NT2/D1 (cell line): ENCODE data around the gene SNRPB2.

Experiments
- DNase-seq: peaks from one replicate; pipeline ENCODE4 v3.0.0-alpha.2; 2011; ENCODE audit warnings: low read depth, low spot score
- H3K27me3 ChIP-seq: 2 replicates; pipeline ENCODE4 v1.6.0; 2011; ENCODE audit warnings: mild to moderate bottlenecking; ENCODE audit not compliant: insufficient read length, insufficient read depth
- H3K36me3 ChIP-seq: 2 replicates; pipeline ENCODE4 v1.6.1; 2011; ENCODE audit warnings: mild to moderate bottlenecking, low read length, mixed read lengths; ENCODE audit not compliant: insufficient read depth, insufficient read length
- H3K4me1 ChIP-seq: 2 replicates; pipeline ENCODE4 v1.5.1; 2011; ENCODE audit not compliant: insufficient read depth, insufficient read length
- H3K4me3 ChIP-seq: 2 replicates; pipeline ENCODE4 v1.5.1; 2011; ENCODE audit warnings: low read depth; ENCODE audit not compliant: insufficient read length
- H3K9ac ChIP-seq: 2 replicates; pipeline ENCODE4 v1.6.0; 2011; ENCODE audit warnings: low read depth; ENCODE audit not compliant: insufficient read length
- H3K9me3 ChIP-seq: 2 replicates; pipeline ENCODE4 v1.5.1; 2011; ENCODE audit warnings: mild to moderate bottlenecking, low read length; ENCODE audit not compliant: insufficient read depth
- SUZ12 ChIP-seq: IDR thresholded peaks from 2 replicates; pipeline ENCODE4 v1.6.1; 2011; ENCODE audit not compliant: insufficient read length, insufficient read depth; ENCODE audit errors: extremely low read depth
- YY1 ChIP-seq: IDR thresholded peaks from 2 replicates; pipeline ENCODE4 v1.6.1; 2011; ENCODE audit not compliant: insufficient read length, insufficient read depth
- ZNF274 ChIP-seq: IDR thresholded peaks from 2 replicates; pipeline ENCODE4 v1.6.1; 2011; ENCODE audit warnings: mild to moderate bottlenecking, low read depth, low read length

Gene SNRPB2

DNA sequence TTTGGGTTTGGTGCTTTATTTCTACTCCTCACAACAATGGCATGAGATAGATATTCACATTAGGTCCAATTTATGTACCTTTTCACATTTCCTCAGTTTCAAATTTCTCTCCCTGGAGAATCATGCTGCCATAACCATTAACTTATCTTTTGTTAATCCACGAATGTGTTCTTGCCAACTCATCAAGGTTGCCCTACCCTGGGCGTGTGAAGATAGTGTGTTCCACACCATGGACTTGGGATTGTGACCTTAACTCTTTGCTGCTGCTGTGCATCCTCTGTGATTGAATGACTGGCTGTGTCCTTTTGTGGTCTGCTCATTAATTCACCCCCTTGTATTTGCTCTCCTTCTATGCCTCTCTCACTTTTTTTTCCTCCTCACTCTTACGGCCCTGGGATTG lies 34.2 kb upstream of the SNRPB2 start:
- Histone ChIP-seq H3K4me1 (no peaks in the 10 kb centered on the region), H3K36me3 (no peaks in the 10 kb centered on the region), H3K9me3 (no peaks in the 10 kb centered on the region), H3K9ac (no peak overlapping the region), H3K4me3 (no peak overlapping the region), H3K27me3 (no peaks in the 10 kb centered on the region)
- TF ChIP-seq YY1, result no peak
- TF ChIP-seq SUZ12, result no peak
- TF ChIP-seq ZNF274, result no peak
- DNase-seq, result no peak

DNA sequence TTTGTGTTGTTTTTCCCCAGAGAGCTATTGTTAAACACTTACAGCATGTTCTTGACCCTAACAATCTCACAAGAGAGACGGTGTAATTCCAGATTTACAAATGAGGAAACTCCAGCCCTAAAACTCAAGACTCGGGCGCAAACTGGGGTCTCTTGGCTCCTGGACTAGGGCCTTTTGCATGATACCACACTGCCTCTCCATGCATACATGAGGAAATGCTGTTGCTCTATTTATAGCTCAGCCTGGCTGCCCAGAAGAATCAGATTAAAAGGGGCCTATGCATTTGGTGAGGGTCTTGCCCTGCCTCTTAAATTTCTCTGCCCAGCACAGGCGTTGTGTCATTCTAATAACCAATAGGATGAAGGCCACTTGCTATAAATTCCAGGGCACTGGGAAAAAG lies 30.5 kb upstream of the SNRPB2 start:
- Histone ChIP-seq H3K27me3 (no peaks in the 10 kb centered on the region), H3K4me1 (no peaks in the 10 kb centered on the region), H3K4me3 (no peak overlapping the region), H3K36me3 (no peaks in the 10 kb centered on the region), H3K9ac (no peak overlapping the region), H3K9me3 (no peaks in the 10 kb centered on the region)
- DNase-seq, result no peak
- TF ChIP-seq SUZ12 (no peak), YY1 (no peak), ZNF274 (no peak)

DNA sequence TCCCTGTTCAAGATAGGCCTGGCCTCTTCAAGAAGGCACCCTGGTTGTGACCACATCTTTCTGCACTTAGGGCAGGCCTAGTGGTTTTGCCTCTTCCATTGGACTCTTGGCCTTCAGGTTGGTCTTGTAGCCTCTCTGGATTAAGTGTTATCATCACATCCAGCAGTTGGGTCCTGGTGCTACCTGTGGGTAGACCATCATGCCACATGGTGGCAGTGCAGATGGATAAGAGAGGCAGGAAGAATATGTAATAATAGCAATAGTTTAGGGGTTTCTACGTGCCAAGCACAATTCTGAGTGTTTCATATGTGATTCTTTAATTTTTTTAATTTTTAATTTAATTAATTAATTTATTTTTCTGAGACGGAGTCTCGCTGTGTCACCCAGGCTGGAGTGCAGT lies 28.5 kb upstream of the SNRPB2 start:
- no peak overlapping the region for H3K9ac ChIP-seq
- no peaks in the 10 kb centered on the region for H3K4me1 ChIP-seq
- H3K4me3 ChIP-seq, result no peak overlapping the region

DNA sequence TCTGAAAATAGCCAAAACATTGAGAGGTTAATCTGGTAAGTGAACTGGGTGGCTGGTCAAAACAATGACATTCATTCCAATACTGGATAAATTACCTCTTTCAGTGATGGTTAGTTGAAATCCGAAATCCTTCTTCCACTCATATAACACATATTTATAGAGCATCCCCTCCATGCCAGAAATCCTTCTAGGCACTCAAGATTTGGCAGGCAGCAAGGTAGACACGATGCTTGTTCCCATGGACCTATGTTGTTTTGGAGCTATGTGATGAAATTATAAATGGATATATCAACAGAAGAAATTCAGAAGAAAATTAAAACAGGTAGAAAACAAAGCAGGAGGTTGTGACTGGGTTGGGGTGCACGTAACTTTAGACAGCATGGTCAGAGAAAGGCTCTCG lies 26.3 kb upstream of the SNRPB2 start:
- no peaks in the 10 kb centered on the region for H3K36me3 ChIP-seq
- H3K9ac ChIP-seq, result no peak overlapping the region
- peaks cover 12% of the 10 kb centered on the region; the same call in 1 of the 2 replicates for H3K9me3 ChIP-seq
- TF ChIP-seq ZNF274, result no peak
- no peak for TF ChIP-seq YY1
- TF ChIP-seq SUZ12, result no peak
- H3K4me3 ChIP-seq, result no peak overlapping the region
- H3K4me1 ChIP-seq, result no peaks in the 10 kb centered on the region
- no peaks in the 10 kb centered on the region for H3K27me3 ChIP-seq
- no peak for DNase-seq

More for the DNA sequence above, 28.5 kb upstream of the SNRPB2 start:
- TF ChIP-seq SUZ12 (no peak), ZNF274 (no peak), YY1 (no peak)
- Histone ChIP-seq H3K36me3 (no peaks in the 10 kb centered on the region), H3K27me3 (no peaks in the 10 kb centered on the region), H3K9me3 (peaks cover 8% of the 10 kb centered on the region; the same call in 1 of the 2 replicates)
- no peak for DNase-seq

DNA sequence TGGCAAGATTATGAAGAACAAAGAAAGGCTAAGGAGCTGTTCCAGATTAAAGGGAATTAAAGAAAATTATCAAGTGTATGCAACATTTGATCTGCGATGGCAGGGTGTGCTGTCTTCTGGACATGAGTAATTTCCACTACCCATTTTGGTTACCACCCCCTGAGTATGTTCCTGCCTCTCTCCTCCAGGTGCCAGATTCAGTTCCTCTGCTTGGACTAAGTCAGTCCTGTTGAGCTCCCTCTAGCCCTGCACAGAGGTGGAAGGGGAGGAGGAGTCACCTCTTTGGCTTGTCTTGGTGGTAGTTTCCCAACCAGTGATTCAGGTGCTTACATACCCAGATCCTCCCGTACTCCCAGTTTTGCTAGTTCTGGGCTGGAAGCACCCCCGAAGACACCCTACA lies 22.2 kb upstream of the SNRPB2 start:
- H3K36me3 ChIP-seq, result no peaks in the 10 kb centered on the region
- TF ChIP-seq ZNF274, result no peak
- no peak overlapping the region for H3K4me3 ChIP-seq
- H3K4me1 ChIP-seq, result no peaks in the 10 kb centered on the region
- H3K9me3 ChIP-seq, result peaks cover 12% of the 10 kb centered on the region; the same call in 1 of the 2 replicates
- H3K27me3 ChIP-seq, result no peaks in the 10 kb centered on the region
- no peak overlapping the region for H3K9ac ChIP-seq
- no peak for DNase-seq

DNA sequence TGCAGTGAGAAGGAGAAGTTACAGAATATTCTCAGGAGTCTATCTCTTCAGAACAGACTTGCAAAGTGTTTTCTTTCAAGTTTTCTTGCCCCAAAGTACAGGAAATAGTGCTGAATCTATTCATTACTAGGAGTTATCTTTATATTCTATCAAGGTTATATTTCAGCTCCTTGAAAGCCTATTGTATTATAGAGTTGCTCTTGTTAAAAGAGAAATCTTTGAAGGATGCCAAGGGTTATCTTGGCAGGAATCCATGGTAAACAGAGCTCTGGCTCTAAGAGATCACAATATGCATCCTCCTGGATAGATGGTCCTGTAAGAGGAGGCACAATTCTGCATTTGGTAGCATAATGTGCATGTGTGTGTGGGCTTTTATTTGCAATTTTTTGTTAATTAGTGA lies 21.2 kb upstream of the SNRPB2 start:
- peaks cover 12% of the 10 kb centered on the region; the same call in 1 of the 2 replicates for H3K9me3 ChIP-seq
- H3K27me3 ChIP-seq, result no peaks in the 10 kb centered on the region
- H3K9ac ChIP-seq, result no peak overlapping the region
- no peak for DNase-seq
- no peak overlapping the region for H3K4me3 ChIP-seq
- H3K4me1 ChIP-seq, result no peaks in the 10 kb centered on the region
- H3K36me3 ChIP-seq, result no peaks in the 10 kb centered on the region
- no peak for TF ChIP-seq YY1
- TF ChIP-seq ZNF274, result no peak
- no peak for TF ChIP-seq SUZ12

DNA sequence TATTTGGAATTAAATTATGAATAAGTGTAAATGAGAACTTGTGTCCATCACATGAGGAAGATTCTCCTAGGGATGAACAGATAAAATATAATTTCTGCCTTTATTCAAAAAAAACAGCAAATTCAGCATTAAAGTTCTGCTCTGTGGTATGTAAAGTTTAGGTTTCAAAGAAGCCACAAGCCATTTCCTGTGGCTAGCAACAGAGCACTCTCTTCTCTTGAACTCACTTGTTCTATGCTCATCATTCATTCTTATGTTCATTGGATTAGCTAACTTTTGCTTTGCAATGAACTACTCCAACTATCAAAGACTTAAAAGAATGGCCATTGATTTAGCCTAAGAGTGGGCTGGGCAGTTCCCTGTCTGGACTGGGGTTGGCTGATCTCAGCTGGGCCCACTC lies 20.8 kb upstream of the SNRPB2 start:
- no peaks in the 10 kb centered on the region for H3K36me3 ChIP-seq
- TF ChIP-seq ZNF274, result no peak
- TF ChIP-seq YY1, result no peak
- TF ChIP-seq SUZ12, result no peak
- H3K4me1 ChIP-seq, result no peaks in the 10 kb centered on the region
- H3K9ac ChIP-seq, result no peak overlapping the region
- H3K27me3 ChIP-seq, result no peaks in the 10 kb centered on the region
- no peak for DNase-seq
- H3K4me3 ChIP-seq, result no peak overlapping the region
- H3K9me3 ChIP-seq, result peaks cover 12% of the 10 kb centered on the region; the same call in 1 of the 2 replicates

DNA sequence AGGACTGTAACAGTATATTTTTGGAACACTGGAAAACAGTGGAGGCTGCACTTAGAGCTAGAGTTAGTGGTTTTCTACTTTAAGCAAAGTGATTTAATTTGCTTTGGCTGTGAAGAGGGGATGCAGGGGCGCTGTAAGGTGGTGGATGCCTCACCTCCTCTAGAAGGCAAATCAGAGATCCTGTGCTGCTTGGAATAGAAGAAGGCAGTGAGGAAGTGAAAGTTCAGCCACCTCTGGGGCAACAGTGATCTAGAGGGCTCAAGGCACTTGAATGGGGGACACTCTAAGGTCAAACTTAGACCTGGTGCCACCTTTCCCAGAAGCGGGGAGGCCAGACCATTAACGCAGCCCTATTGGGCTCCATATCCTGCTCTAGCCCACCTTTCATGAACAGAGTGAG lies 19.0 kb upstream of the SNRPB2 start:
- no peaks in the 10 kb centered on the region for H3K36me3 ChIP-seq
- H3K27me3 ChIP-seq, result no peaks in the 10 kb centered on the region
- peaks cover 3% of the 10 kb centered on the region for H3K4me1 ChIP-seq
- TF ChIP-seq ZNF274 (no peak), SUZ12 (no peak), YY1 (no peak)
- DNase-seq, result no peak
- peaks cover 9% of the 10 kb centered on the region; the same call in 1 of the 2 replicates for H3K9me3 ChIP-seq
- no peak overlapping the region for H3K9ac ChIP-seq
- H3K4me3 ChIP-seq, result no peak overlapping the region
